ENCODE measurements around the gene ZNF124. TPM values are rescaled to one million over a fixed set of nuclear protein-coding genes. Genes with fewer than 3 reads are reported as not detected.
"Not testable (repeated sequence)": the region's sequence is repeated elsewhere in the genome, so short reads cannot be mapped to it uniquely, and the experiment has no call there.

The ZNF124 gene
- total RNA-seq, 1 experiment from 2014 or later: 19.3 TPM

DNA sequence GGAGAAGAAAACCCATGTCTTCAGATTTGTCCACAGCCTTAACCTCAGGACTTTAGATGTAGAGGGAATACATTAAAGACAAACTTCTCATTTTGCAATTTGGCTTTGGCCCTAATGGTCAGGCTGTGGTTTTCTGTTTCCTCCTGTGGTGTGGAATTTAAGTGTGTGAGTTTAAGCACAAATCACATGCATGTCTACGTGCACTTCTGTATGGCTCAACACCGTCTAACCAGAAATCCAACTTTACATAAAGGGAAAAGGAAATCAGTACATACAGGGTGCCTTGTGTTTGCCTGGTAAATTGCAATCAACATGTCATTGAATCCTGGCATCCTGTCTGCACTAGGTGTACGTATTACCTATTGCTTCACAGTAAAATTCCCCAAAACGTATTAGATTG, 1.2 kb upstream of the ZNF124 start:
- no peak for DNase-seq (ENCODE audit: low read depth)

DNA sequence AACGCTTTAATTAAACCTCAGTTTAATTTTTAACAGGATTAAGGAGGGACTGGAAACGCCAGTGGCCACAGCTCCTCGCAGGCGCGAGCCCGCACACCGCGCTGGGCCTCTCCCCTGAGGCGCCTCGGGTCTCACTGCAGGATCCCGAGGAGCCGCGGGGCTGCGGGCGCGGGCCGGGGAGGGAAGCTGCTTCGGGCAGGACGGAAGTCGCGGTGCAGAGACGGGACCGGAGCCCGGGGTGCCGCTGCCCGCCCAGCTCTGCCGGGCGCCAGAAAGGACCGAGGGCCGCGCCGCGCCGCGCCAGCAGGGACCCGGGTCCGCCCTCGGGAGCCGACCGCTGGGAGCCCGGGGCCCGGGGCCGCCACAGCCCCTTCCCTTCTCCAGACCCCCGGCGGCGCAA, 377 bp downstream of the ZNF124 start:
- DNase-seq (ENCODE audit: low read depth): not testable (repeated sequence)

DNA sequence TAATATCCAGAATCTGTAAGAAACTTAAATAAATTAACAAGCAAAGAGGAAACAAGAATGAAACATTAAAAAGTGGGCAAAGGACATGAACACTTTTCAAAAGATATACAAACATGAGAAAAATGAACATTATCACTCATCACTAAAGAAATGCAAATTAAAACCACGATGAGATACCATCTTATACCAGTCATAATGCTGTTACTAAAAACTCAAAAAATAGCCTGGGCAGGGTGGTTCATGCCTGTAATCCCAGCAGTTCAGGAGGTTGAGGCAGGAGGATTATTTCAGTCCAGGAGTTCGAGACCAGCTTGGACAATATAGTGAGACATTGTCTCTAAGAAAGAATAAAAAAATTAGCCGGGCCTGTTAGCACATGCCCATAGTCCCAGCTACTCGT, 6.1 kb downstream of the ZNF124 start:
- DNase-seq (ENCODE audit: low read depth): no peak

DNA sequence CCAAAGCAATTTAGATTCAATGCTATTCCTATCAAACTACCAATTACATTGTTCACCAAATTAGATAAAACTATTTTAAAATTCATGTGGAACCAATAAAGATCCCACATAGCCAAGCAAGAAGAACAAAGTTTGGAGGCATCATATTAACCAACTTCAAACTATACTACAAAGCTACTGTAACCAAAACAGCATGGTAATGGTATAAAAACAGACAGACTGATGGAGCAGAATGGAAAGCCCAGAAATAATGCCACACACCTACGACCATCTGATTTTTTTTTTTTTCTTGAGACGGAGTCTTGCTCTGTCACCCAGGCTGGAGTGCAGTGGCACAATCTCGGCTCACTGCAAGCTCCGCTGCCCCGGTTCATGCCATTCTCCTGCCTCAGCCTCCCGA, 7.1 kb downstream of the ZNF124 start:
- no peak for DNase-seq (ENCODE audit: low read depth)

DNA sequence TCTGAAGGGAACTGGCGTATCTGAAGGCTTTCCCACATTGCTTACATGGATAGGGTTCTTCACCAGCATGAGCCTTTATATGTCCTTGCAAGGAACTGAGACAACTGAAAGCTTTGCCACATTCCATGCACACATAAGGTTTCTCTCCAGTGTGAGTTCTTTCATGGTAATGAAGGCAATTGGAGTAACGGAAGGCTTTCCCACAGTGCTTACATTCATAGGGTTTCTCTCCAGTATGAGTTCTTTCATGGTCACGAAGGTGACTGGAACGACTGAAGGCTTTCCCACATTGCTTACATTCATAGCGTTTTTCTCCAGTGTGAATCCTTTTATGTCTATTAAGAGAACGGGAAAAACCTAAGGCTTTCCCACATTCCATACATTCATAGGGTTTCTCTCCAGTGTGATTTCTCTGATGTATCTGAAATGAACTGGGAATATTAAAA, 15.0 kb downstream of the ZNF124 start:
- peak; percentile 12 for DNase-seq (ENCODE audit: low read depth)

DNA sequence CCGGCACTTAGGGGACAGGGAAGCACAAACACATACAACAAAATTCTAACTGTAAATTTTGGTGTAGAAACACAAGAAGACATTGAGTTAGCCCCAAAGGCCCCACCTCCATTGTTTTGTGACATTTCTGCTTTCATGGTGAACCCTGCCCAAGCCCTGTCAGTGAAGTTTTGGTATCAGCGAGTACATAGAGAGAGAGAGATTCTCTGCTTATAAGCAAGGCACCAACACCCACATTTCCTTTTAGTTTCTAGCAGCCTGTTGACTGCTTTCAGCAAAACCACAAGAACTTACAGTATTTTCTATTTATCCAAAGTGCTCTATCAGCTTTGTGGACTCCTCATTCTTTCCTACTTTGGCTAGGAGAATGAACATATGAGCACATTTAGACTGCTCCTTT, 24.0 kb downstream of the ZNF124 start:
- DNase-seq (ENCODE audit: low read depth): no peak

DNA sequence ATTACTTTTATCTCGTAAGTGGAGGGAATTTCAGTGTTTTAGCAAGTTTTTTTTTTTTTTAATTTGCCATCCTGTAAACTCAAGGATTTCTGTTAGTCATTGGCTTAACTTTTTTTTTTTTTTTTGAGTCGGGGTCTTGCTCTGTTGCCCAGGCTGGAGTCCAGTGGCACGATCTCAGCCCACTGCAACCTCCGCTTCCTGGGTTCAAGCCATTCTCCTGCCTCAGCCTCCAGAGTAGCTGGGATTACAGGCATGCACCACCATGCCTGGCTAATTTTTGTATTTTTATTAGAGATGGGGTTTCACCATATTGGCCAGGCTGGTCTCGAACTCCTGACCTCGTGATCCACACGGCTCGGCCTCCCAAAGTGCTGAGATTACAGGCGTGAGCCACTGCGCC, 24.7 kb downstream of the ZNF124 start:
- not testable (repeated sequence) for DNase-seq (ENCODE audit: low read depth)

DNA sequence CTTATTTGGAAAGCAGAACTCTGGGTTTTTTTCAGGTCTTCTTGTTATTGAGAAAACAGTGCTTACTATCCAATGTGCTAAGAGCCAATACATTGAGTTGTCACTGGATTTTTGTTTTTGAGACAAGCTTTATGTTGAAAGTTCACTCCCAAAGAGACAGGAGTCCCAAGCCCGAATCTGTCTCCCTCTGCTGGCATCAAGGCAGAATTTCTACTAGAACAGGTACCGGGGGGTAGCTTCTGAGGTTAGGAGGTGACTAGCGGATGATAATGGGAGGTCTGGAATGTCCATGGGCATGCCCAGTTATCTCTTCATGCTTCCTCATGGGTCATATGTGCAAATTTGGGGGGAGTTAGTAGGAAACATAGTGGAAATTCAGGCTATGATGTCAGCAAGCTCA, 25.1 kb downstream of the ZNF124 start:
- DNase-seq (ENCODE audit: low read depth): no peak

DNA sequence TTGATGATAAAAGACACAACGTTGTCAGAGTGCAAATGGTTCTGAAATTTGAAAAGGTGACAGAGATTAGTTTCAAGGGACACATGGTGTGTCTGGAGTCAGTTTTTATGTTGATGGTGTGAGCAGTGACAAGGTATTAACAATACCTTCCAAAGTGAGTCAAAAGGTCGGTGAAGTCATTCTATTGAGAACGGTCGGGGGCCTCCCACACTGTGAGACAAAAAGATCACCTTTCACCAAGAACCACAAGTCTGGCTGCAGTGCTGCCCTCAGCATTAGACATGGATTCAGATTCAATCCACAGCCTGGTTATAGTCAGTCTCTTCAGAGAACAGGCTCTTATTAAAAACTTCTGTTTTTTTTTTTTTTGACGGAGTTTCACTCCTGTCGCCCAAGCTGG, 26.5 kb downstream of the ZNF124 start:
- DNase-seq (ENCODE audit: low read depth): no peak

DNA sequence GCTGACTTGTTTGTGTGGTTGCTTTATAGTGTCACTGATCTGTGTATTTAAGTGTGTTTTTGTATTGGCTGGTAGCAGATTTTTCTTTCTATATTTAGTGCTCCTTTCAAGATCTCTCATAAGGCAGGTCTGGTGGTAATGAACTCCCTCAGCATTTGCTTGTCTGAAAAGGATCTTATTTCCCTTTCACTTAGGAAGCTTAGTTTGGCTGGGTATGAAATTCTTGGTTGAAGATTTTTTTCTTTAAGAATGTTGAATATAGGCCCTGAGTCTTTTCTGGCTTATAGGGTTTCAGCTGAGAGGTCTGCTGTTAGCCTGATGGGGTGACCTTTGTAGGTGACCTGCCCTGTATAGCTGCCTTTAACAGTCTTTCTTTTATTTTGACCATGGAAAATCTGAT, 32.3 kb downstream of the ZNF124 start:
- DNase-seq (ENCODE audit: low read depth): not testable (repeated sequence)

DNA sequence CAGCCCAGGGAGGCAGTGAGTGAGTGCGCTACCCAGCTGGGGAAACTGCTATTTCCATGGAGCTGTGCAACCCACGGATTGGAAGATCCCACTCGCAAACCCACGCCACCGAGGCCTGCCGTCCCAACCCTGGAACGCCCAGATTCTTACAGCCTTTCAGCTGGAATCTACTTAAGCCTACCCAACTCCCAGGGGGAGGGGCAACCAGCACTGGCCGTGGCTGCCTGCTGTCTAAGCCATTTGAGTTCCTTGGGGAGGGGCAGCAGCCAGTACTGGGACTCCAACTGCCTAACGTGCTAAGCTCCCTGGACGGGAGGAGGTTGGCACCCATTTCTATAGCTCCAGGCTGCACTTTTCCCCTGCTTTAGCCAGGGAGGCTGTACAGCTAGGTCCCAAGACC, 40.6 kb downstream of the ZNF124 start:
- DNase-seq (ENCODE audit: low read depth): no peak

DNA sequence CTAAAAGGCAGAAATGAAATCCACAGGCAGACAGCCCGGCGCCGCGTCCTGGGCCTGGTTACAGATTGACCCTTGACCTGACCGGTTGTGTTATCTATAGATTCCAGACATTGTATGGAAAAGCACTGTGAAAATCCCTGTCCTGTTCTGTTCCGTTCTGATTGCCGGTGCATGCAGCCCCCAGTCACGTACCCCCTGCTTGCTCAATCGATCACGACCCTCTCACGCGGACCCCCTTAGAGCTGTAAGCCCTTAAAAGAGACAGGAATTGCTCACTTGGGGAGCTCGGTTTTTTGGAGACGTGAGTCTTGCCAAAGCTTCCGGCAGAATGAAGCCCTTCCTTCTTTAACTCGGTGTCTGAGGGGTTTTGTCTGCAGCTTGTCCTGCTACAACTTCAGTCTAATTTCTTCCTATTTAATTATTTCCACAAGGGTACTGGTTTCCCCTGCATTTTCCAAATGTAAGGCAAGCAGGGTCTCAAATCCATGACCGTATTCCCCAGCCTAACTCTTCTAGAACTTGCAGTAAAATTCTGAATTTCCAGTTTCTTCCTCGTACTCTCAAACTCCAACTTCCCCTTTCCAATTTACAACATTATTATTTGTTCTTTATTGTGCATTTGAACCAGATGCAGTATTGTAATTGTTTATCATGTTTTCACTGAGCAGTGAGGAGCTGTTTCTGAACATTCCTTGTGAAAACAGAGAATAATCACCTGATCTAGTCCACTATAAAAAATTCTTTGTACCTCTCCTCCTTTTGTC, 44.1 kb downstream of the ZNF124 start:
- DNase-seq (ENCODE audit: low read depth): not testable (repeated sequence)

DNA sequence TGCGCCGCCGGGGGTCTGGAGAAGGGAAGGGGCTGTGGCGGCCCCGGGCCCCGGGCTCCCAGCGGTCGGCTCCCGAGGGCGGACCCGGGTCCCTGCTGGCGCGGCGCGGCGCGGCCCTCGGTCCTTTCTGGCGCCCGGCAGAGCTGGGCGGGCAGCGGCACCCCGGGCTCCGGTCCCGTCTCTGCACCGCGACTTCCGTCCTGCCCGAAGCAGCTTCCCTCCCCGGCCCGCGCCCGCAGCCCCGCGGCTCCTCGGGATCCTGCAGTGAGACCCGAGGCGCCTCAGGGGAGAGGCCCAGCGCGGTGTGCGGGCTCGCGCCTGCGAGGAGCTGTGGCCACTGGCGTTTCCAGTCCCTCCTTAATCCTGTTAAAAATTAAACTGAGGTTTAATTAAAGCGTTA, 45.2 kb downstream of the ZNF124 start:
- DNase-seq (ENCODE audit: low read depth): not testable (repeated sequence)

DNA sequence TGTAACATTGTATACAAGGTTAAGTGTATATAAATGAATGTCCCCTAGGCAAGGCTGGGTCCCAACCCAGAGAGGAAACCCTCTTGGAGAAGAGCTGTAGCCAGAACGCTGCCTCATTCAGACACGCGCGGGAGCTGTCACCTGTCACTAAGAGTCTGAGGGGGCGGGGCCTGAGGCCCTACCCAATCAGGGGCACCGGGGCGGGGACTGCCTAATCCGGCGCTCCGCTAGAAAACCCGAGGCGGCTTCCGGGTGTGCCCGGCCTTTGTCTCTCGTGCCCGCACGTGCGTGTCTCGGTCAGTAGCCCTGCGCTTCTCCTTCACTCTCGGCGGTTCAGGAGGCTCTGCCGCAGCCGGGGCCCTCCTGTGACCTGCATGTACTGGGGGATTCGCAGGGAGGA, 45.7 kb downstream of the ZNF124 start:
- DNase-seq (ENCODE audit: low read depth): not testable (repeated sequence)

DNA sequence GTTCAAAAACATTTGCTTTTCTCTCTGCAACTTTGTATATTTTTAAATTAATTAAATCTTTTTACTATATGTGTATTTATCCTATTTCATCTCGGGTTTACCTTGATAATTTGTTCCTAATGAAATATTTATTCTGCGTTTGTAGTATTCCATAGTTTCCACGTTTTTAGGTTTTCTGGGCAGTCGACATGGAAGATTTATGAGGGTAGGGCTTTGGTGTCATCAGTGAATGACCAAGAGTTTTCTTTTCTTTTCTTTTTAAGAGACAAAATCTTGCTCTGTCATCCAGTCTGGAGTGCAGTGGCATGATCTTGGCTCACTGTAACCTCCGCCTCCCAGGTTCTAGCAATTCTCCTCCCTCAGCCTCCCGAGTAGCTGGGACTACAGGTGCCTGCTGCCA, 50.4 kb downstream of the ZNF124 start:
- no peak for DNase-seq (ENCODE audit: low read depth)

DNA sequence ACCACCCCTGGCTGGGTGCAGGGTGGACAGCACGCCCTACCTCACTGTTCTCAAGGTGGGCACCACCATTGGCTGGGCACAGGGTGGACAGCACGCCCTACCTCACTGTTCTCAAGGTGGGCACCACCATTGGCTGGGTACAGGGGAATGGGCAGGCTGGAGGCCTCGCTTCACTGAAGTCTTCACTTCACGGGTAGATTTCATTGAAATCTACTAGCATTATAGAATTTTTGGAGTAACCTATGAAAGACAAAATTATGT, 51.5 kb downstream of the ZNF124 start:
- DNase-seq (ENCODE audit: low read depth): not testable (repeated sequence)

DNA sequence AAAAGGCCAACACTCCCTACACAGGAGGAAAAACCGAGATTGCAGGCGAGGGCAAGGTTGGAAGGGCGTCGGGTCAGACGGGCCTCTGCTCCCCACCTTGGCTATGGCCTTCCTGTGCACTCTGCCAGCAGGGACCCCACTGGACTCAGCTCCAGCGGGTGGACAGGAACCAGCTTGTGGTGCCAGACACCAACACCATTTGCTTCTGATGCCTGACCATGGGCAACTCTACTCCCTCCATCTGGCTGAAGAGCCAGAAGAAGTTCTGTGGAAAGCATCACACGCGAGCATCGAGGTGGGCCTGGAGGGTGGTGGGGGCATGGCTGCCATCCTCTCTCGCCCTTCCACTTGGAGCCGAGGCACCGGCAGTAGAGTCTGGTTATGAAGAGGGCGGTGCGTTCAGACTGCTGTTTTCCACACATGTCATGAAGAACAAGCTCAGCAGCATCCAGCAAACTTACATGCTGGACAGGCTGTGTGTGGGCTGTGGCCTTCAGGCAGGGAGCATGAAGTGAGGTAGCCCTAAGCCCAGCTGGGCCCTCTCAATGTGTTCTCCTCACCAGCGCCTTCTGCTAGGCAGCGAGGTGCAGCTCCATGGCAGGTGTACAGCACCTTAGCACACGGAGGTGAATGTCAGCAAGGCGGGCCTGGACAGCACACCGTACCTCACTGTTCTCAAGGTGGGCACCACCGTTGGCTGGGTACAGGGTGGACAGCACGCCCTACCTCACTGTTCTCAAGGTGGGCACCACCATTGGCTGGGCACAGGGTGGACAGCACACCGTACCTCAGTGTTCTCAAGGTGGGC, 52.0 kb downstream of the ZNF124 start:
- DNase-seq (ENCODE audit: low read depth): no peak

DNA sequence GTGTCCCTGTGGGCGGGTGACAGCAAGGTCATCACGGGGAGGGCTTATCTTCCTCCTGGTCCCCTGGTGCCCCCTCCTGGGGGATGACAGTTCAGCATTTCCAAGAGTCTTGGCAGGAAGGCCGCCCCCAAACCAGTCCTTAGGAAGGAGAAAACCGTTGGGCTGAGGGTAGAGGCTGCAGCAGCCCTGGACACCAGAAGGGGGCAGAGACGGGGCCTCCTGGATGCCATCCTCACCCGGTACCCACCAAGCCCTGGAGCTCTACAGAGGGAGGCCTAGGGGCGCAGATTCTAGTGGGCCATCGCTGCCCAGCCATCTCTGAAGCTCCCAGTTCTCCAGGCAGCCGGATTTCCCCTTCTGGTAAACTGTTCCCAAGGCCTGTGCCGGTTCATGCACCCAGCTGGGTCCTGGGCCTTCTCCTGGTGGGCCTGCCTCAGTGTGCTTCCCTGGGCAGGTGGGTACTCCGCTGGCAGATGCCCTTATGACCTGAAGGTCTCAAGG, 52.8 kb downstream of the ZNF124 start:
- no peak for DNase-seq (ENCODE audit: low read depth)

DNA sequence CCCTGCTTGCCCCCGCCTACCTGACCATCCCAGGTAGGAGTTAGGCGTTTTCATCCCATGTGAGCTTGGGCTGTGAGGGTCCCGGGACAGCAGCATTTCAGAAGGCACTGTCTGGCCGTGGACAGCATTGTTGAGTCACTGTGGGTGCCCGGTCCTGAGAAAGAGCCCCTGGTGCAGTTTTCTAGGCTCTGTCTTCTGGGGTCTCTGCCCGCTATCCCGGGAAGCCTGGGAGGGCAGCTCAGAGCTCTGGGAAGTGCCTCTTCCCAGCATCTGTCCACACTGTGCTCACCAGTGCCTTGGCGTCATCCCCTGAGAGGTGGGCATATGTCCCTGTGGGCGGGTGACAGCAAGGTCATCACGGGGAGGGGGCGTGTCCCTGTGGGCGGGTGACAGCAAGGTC, 56.3 kb downstream of the ZNF124 start:
- no peak for DNase-seq (ENCODE audit: low read depth)

DNA sequence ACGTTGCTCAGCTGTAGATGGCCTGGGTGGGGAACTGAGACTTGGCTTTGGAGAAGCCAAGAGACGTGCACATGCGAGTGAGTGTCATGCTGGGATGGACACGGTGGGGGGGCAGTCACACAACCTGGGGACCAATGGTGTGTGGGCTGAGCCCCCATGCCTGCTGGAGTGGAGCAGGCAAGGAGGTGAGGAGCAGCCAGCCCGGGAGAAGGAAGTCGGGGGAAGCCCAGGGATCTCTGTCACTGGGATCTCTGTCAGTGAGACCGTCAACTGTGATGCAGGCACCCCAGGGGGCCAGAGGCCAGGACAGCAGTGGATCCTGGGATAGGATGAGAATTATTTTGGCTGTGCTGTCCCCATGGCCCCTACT, 56.7 kb downstream of the ZNF124 start:
- DNase-seq (ENCODE audit: low read depth): no peak

DNA sequence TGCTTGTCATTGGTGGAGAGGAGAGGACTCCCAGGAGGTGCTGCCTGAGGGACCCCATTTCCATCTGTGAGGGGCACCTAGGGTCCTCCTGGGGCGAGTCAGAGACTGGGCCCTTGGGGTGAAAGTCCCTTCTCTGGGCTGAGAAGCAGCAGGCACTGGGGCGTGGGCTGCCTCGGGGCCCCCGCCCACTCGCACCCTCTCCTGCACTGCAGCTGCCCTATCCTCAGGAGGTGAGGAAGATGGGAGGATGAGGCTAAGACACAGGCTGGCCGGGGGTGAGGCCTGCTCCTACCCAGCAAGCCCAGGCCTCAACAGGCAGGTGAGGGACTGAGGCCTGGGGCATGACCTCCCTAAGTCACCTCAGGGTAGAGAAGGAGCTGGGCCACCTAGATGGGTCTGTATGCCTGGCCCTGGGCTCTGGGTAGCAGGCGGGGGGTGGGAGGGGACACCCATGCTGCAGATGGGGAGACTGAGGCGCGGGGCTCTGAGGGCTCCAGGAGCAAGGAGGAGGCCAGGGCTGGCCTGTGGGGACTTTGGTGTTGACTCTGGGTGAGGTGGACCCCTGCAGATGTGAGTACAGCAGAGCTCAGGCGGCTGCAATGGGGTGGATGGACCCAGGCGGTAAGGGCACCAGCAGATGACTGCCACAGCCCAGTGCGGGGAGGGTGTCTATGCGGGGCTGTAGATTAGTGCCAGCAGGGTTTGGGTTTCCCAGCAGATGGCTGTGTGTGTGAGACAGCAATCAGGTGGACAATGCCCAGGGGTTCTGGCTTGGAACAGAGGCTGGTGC, 57.3 kb downstream of the ZNF124 start:
- DNase-seq (ENCODE audit: low read depth): no peak

DNA sequence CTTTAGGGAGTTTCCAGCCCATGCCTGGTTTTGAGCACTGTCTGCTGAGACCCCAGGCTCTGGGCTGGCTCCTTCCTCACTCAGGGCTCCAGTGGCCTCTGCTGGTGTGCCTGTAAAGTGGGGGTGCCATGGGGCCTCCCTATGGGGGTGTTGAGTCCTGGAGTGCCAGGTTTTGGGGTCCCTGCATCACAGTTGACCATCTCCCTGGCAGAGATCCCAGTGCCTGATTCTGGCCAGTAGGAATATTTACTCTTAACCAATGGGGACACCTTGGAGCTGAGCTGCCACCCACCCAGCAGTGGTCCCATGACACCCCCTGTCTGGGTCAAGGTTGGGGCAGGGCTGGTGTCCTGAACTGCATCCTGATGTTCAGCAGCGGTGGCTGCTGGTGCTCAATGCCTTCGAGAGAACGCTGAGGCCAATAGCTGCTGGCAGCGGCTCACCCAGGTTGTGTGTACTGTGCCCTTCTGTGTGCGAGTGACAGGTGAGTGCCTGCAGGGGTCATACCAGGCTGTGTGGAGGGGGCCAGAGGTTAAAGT, 58.0 kb downstream of the ZNF124 start:
- no peak for DNase-seq (ENCODE audit: low read depth)

Measured in LHCN-M2 (cell line).